Gastrocnemius medialis (tissue), 4 donors: ENCODE results near the gene SLX9. TPM values are rescaled to one million over a fixed set of nuclear protein-coding genes. Genes with fewer than 3 reads are reported as not detected.

Experiments used
- ATAC-seq, 2 donors: fragments of 150-250 bp; one replicate each; pipeline ENCODE4 v1.9.1; 2016
- DNase-seq, 2 donors: peaks; one replicate each; pipeline ENCODE4 v3.0.0-alpha.2; 2019
- H3K27ac ChIP-seq, 4 donors: fragments of 200-600 bp; sonication (generic); 1 replicate in 1 of 4; 2 replicates in 3 of 4; pipeline ENCODE4 v1.5.1; 2016 to 2018; ENCODE audit warnings: mild to moderate bottlenecking in 2 of 4, moderate library complexity in 1 of 4
- H3K27me3 ChIP-seq, 3 donors: fragments of 200-600 bp; sonication (generic) in 2 of 3; 1 replicate in 1 of 3; 2 replicates in 2 of 3; pipeline versions ENCODE4 v1.5.1 to v1.6.0; 2016 to 2019; ENCODE audit warnings: mild to moderate bottlenecking in 1 of 3, moderate library complexity in 1 of 3
- H3K36me3 ChIP-seq, 2 donors: fragments of 200-600 bp; sonication (generic) in 1 of 2; one replicate each; pipeline ENCODE4 v1.5.1; 2017 to 2018
- H3K4me1 ChIP-seq, 2 donors: fragments of 200-600 bp; sonication (generic) in 1 of 2; one replicate each; pipeline ENCODE4 v1.5.1; 2016 to 2017; ENCODE audit warnings: mild to moderate bottlenecking in 2 of 2
- H3K4me3 ChIP-seq, 4 donors: fragments of 200-600 bp; sonication (generic) in 3 of 4; 1 replicate in 1 of 4; 2 replicates in 3 of 4; pipeline ENCODE4 v1.5.1; 2016 to 2019; ENCODE audit warnings: mild to moderate bottlenecking in 2 of 4
- H3K9me3 ChIP-seq, 3 donors: fragments of 200-600 bp; sonication (generic) in 2 of 3; 1 replicate in 1 of 3; 2 replicates in 2 of 3; pipeline ENCODE4 v1.5.1; 2016 to 2019
- CTCF ChIP-seq, 5 experiments: fragments of 450-650 bp in 3 of 5; fragments of 200-600 bp in 2 of 5; sonication (generic) in 2 of 5; IDR thresholded peaks in 4 of 5; conservative IDR thresholded peaks in 1 of 5; 1 replicate in 4 of 5; 2 replicates in 1 of 5; pipeline ENCODE4 v1.5.1; 2016 to 2019; ENCODE audit warnings: antibody characterized with exemption in 5 of 5, mild to moderate bottlenecking in 3 of 5, moderate library complexity in 3 of 5
- POLR2A ChIP-seq, 2 donors: fragments of 450-650 bp; IDR thresholded peaks; one replicate each; pipeline ENCODE4 v1.6.1; 2017; ENCODE audit warnings: antibody characterized with exemption in 2 of 2, mild to moderate bottlenecking in 2 of 2, moderate library complexity in 2 of 2
- in situ Hi-C, 4 donors: fragments of 200-750 bp; cut with MboI; loops; one replicate each; pipeline versions ENCODE4 v1.15.0 to v1.8.0; 2017; ENCODE audit warnings: low sequenced_read_pairs in 4 of 4
- intact Hi-C: fragments of 100-400 bp; cut with DNase I; formaldehyde crosslinking; loops from one replicate; pipeline ENCODE4 v1.15.1; 2023; ENCODE audit warnings: low total_unique reads
- total RNA-seq, 4 donors: library from RNA; depleted of rRNA; stranded (reverse); fragments of >200 nt; gene quantifications; one replicate each; pipeline versions ENCODE4 v1.1.0 to v1.2.3, GENCODE V29; 2016

SLX9 gene
- total RNA-seq, 4 donors from 2014 or later, result 23.7 to 37.6 (median 25.8) TPM

DNA sequence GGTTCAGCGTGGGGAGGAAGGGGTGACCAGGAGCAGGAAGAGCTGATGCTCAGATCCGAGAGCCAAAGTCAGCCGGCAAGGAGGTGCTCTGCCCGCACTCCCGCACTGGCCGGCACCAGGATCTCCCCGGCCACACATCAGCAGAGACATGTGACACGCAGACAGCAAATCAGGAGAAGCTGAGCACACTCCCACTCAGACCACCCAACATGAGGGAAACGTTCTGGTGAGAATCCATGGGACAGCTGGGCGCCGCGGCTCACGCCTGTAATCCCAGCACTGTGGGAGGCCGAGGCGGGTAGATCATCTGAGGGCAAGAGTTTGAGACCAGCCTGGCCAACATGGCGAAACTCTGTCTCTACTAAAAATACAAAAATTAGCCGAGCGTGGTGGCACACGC lies 47.7 kb upstream of the SLX9 start:
- ATAC-seq (no peak), DNase-seq (no peak)
- intact Hi-C loops, result loop anchor here (2.0 kb wide), 2 partner anchors 41 to 245 kb away; no protein-coding TSS in a partner anchor
- Histone ChIP-seq H3K4me3 (no peak overlapping the region), H3K4me1 (no peaks in the 10 kb centered on the region), H3K9me3 (no peaks in the 10 kb centered on the region), H3K36me3 (no peaks in the 10 kb centered on the region), H3K27me3 (peaks cover 0 to 8% (median 2%) of the 10 kb centered on the region in 3 donors), H3K27ac (no peak overlapping the region)
- no peak for TF ChIP-seq POLR2A (IDR thresholded peaks at IDR 0.05)
- no peak for TF ChIP-seq CTCF (IDR thresholded peaks at IDR 0.05 in 4 of 5, conservative IDR thresholded peaks at IDR 0.05 in 1 of 5)
- in situ Hi-C loops, result no loop called here

- H3K36me3 ChIP-seq, result no peaks in the 10 kb centered on the region
- DNase-seq, result peak in 1 of 2 donors; percentile 48
- intact Hi-C loops, result loop anchor here (2.0 kb wide), 2 partner anchors 40 to 244 kb away; no protein-coding TSS in a partner anchor
- H3K27me3 ChIP-seq, result peaks cover 0 to 8% (median 2%) of the 10 kb centered on the region in 3 donors
- TF ChIP-seq POLR2A (IDR thresholded peaks at IDR 0.05), result no peak
- TF ChIP-seq CTCF (IDR thresholded peaks at IDR 0.05 in 4 of 5, conservative IDR thresholded peaks at IDR 0.05 in 1 of 5), result peak; percentile 58 to 84 (median 75)
- peak; percentile 52 to 67 for ATAC-seq
- H3K9me3 ChIP-seq, result no peaks in the 10 kb centered on the region
- H3K4me3 ChIP-seq, result no peak overlapping the region
- H3K27ac ChIP-seq, result no peak overlapping the region
- in situ Hi-C loops, result no loop called here
- no peaks in the 10 kb centered on the region for H3K4me1 ChIP-seq
Observed at GRCh38 chr21:44892536-44893277, 47.1 kb upstream of the SLX9 start.

DNA sequence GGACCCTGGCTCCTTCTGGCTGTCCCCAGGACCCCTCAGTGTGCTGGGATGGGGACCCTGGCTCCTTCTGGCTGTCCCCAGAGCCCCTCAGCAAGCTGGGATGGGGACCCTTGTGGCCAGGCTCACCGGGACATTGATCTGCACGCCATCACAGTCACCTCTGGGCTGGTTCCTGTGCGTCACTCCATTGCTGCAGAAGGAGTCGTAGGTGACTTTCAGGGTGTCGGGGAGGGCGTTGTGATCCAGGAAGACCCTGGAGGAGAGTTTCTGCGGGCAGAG lies 46.6 kb upstream of the SLX9 start:
- no peak overlapping the region for H3K4me3 ChIP-seq
- intact Hi-C loops, result loop anchor here (2.0 kb wide), 2 partner anchors 40 to 244 kb away; no protein-coding TSS in a partner anchor
- in situ Hi-C loops, result no loop called here
- no peak for ATAC-seq
- no peak overlapping the region for H3K27ac ChIP-seq
- no peak for DNase-seq
- H3K27me3 ChIP-seq, result peaks cover 0 to 11% (median 2%) of the 10 kb centered on the region in 3 donors
- H3K9me3 ChIP-seq, result no peaks in the 10 kb centered on the region
- TF ChIP-seq CTCF (IDR thresholded peaks at IDR 0.05 in 4 of 5, conservative IDR thresholded peaks at IDR 0.05 in 1 of 5), result no peak
- no peak for TF ChIP-seq POLR2A (IDR thresholded peaks at IDR 0.05)
- H3K36me3 ChIP-seq, result no peaks in the 10 kb centered on the region
- H3K4me1 ChIP-seq, result no peaks in the 10 kb centered on the region

- peaks cover 0 to 11% (median 2%) of the 10 kb centered on the region in 3 donors for H3K27me3 ChIP-seq
- H3K4me1 ChIP-seq, result no peaks in the 10 kb centered on the region
- no peaks in the 10 kb centered on the region for H3K9me3 ChIP-seq
- in situ Hi-C loops, result no loop called here
- no peaks in the 10 kb centered on the region for H3K36me3 ChIP-seq
- no peak overlapping the region for H3K4me3 ChIP-seq
- ATAC-seq (no peak), DNase-seq (no peak)
- H3K27ac ChIP-seq, result no peak overlapping the region
- intact Hi-C loops, result loop anchor here (2.0 kb wide), 2 partner anchors 39 to 243 kb away; no protein-coding TSS in a partner anchor
- no peak for TF ChIP-seq CTCF (IDR thresholded peaks at IDR 0.05 in 4 of 5, conservative IDR thresholded peaks at IDR 0.05 in 1 of 5)
- TF ChIP-seq POLR2A (IDR thresholded peaks at IDR 0.05), result no peak
Observed at GRCh38 chr21:44893948-44894656, 45.7 kb upstream of the SLX9 start.
